Mesenchymal stem cell (in vitro differentiated cells and primary cell): ENCODE measurements around the gene PRKD2.
A peak's percentile ranks its signal among the peaks of the same experiment; 100 is the strongest.
"Not testable (repeated sequence)": the region's sequence is repeated elsewhere in the genome, so short reads cannot be mapped to it uniquely, and the experiment has no call there.

Experiments
- DNase-seq: peaks from one replicate; pipeline ENCODE4 v3.0.0-alpha.2; 2013
- H2AFZ ChIP-seq: one replicate; pipeline ENCODE4 v1.6.1; 2013; ENCODE audit warnings: low read depth, mild to moderate bottlenecking, control low read depth, inconsistent platforms, low read length, moderate library complexity
- H2AK5ac ChIP-seq: 2 replicates; pipeline ENCODE4 v1.6.1; 2013; ENCODE audit warnings: low read length, moderate library complexity, mild to moderate bottlenecking, inconsistent platforms; ENCODE audit not compliant: severe bottlenecking
- H2BK120ac ChIP-seq: one replicate; pipeline ENCODE4 v1.6.1; 2013; ENCODE audit warnings: low read depth, mild to moderate bottlenecking, inconsistent platforms, low read length, moderate library complexity
- H2BK12ac ChIP-seq, 2 experiments: one replicate each; pipeline ENCODE4 v1.6.1; 2013; ENCODE audit warnings: inconsistent platforms in 2 of 2, low read length in 2 of 2, mild to moderate bottlenecking in 2 of 2, moderate library complexity in 2 of 2, control low read depth in 1 of 2
- H2BK15ac ChIP-seq: one replicate; pipeline ENCODE4 v1.6.1; 2013; ENCODE audit warnings: mild to moderate bottlenecking, low read depth, inconsistent platforms; ENCODE audit not compliant: poor library complexity, severe bottlenecking
- H2BK5ac ChIP-seq: 2 replicates; pipeline ENCODE4 v1.6.1; 2013; ENCODE audit warnings: low read depth, mild to moderate bottlenecking, low read length, control low read depth, inconsistent platforms; ENCODE audit not compliant: poor library complexity, severe bottlenecking
- H3K14ac ChIP-seq, 2 experiments: one replicate each; pipeline ENCODE4 v1.6.1; 2013; ENCODE audit warnings: inconsistent platforms in 2 of 2, low read length in 2 of 2, control low read depth in 1 of 2, mild to moderate bottlenecking in 1 of 2, moderate library complexity in 1 of 2
- H3K18ac ChIP-seq, 2 experiments: one replicate each; pipeline ENCODE4 v1.6.1; 2013; ENCODE audit warnings: inconsistent platforms in 2 of 2, low read length in 2 of 2, control low read depth in 1 of 2, low read depth in 1 of 2, mild to moderate bottlenecking in 1 of 2
- H3K23ac ChIP-seq, 2 experiments: one replicate each; pipeline ENCODE4 v1.6.1; 2013; ENCODE audit warnings: inconsistent platforms in 2 of 2, low read length in 2 of 2, mild to moderate bottlenecking in 2 of 2, moderate library complexity in 2 of 2, control low read depth in 1 of 2
- H3K27ac ChIP-seq: 2 replicates; pipeline ENCODE4 v1.5.1; 2013; ENCODE audit warnings: mild to moderate bottlenecking, moderate library complexity, low read length, control low read depth, inconsistent platforms; ENCODE audit not compliant: poor library complexity, severe bottlenecking
- H3K27me3 ChIP-seq, 2 experiments: 2 replicates each; pipeline versions ENCODE4 v1.6.1 to v1.7.0; 2013; ENCODE audit warnings: low read length in 2 of 2, mild to moderate bottlenecking in 2 of 2, moderate library complexity in 2 of 2, control low read depth in 1 of 2, inconsistent platforms in 1 of 2; ENCODE audit not compliant: control insufficient read depth in 1 of 2, insufficient read depth in 1 of 2
- H3K36me3 ChIP-seq, 2 experiments: 2 replicates each; pipeline versions ENCODE4 v1.6.1 to v1.7.0; 2013; ENCODE audit warnings: low read length in 2 of 2, control low read depth in 1 of 2, inconsistent platforms in 1 of 2, low read depth in 1 of 2, mild to moderate bottlenecking in 1 of 2; ENCODE audit not compliant: insufficient read depth in 2 of 2, control insufficient read depth in 1 of 2
- H3K4ac ChIP-seq, 2 experiments: one replicate each; pipeline ENCODE4 v1.6.1; 2013; ENCODE audit warnings: inconsistent platforms in 2 of 2, low read length in 2 of 2, mild to moderate bottlenecking in 2 of 2, moderate library complexity in 2 of 2, control low read depth in 1 of 2, low read depth in 1 of 2
- H3K4me1 ChIP-seq: 2 replicates; pipeline ENCODE4 v1.6.1; 2013; ENCODE audit warnings: low read depth, low read length, control low read depth; ENCODE audit not compliant: control insufficient read depth, insufficient read depth
- H3K4me2 ChIP-seq: 2 replicates; pipeline ENCODE4 v1.6.1; 2013; ENCODE audit warnings: low read length, mild to moderate bottlenecking, inconsistent platforms; ENCODE audit not compliant: poor library complexity, severe bottlenecking
- H3K4me3 ChIP-seq, 2 experiments: 2 replicates each; pipeline versions ENCODE4 v1.5.1 to v1.7.0; 2013; ENCODE audit warnings: low read length in 2 of 2, mild to moderate bottlenecking in 2 of 2, control low read depth in 1 of 2, low read depth in 1 of 2; ENCODE audit not compliant: insufficient read depth in 1 of 2
- H3K79me1 ChIP-seq: replicated peaks from 2 replicates; pipeline ENCODE4 v1.6.1; 2013; ENCODE audit warnings: mild to moderate bottlenecking, control low read depth, low read length, inconsistent platforms; ENCODE audit not compliant: poor library complexity, severe bottlenecking
- H3K9ac ChIP-seq: 2 replicates; pipeline ENCODE4 v1.7.0; 2013; ENCODE audit warnings: mild to moderate bottlenecking, low read length, moderate library complexity
- H3K9me3 ChIP-seq: 2 replicates; pipeline ENCODE4 v1.7.0; 2013; ENCODE audit warnings: mild to moderate bottlenecking, low read length; ENCODE audit not compliant: control insufficient read depth
- H4K8ac ChIP-seq: one replicate; pipeline ENCODE4 v1.6.1; 2013; ENCODE audit warnings: inconsistent platforms, mild to moderate bottlenecking, low read length, moderate library complexity
- H4K91ac ChIP-seq: one replicate; pipeline ENCODE4 v1.6.1; 2013; ENCODE audit warnings: mild to moderate bottlenecking, low read length, inconsistent platforms
- WGBS: methylation state at CpG from one replicate; pipeline ENCODE4 v1.1.7; 2013; ENCODE audit warnings: mixed read lengths; 5-methylcytosine and 5-hydroxymethylcytosine counted together

PRKD2 gene

DNA sequence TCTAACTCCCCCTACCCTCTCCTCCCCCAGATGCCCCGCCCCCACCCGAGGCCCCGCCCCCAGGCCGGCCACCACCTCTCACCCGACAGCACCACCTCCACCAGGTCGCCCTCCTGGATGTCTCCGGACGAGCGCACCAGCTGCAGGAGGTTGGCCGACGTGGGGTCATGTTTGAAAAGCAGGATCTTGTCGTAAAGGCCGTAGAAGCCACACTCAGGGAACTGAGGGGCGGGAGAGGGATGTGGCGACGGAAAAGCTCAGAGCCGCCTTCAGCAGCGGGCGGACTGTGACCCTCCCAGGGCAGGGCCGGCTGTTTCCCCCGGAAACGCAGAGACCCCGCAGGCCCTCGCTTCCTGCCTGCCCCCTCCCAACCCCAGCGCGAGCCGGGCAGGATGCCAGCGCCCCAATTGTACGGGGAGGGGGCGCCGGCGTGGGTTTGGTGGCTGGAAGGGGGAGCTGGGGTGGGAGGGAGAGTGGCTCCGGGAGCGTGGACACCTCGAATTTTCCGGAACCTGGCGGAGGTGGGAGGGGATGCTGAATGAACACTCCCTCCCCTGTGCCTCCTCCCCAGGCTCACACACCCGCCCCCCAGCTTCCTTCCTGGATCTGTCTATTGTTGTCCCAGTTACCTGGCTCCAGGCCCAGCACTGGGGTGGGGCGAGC, 3.0 kb downstream of the PRKD2 start:
- H2BK5ac ChIP-seq, result peak overlapping the region; percentile 46
- H2BK15ac ChIP-seq, result peak overlapping the region; percentile 56
- H3K4me3 ChIP-seq, result peak overlapping the region; percentile 70 to 93
- no peaks in the 10 kb centered on the region for H3K9me3 ChIP-seq
- H3K79me1 ChIP-seq, result peaks cover 18% of the 10 kb centered on the region
- peak overlapping the region in 1 of 2 experiments; percentile 71 for H2BK12ac ChIP-seq
- peak overlapping the region; percentile 94 for H4K91ac ChIP-seq
- peak overlapping the region; percentile 72 for H3K4me2 ChIP-seq
- peak overlapping the region; percentile 95 for H3K9ac ChIP-seq
- H2AK5ac ChIP-seq, result no peak overlapping the region
- peak overlapping the region in 1 of 2 experiments; percentile 92 for H3K23ac ChIP-seq
- peak; percentile 60 for DNase-seq
- WGBS, result 1% methylated on average over 10 of the region's 39 CpGs
- H3K4me1 ChIP-seq, result peaks cover 21% of the 10 kb centered on the region
- H2AFZ ChIP-seq, result no peak overlapping the region
- H3K27ac ChIP-seq, result peak overlapping the region; percentile 18
- H4K8ac ChIP-seq, result peak overlapping the region; percentile 66
- peak overlapping the region; percentile 91 for H2BK120ac ChIP-seq
- H3K36me3 ChIP-seq, result peaks cover 17 to 38% of the 10 kb centered on the region in 2 experiments
- H3K18ac ChIP-seq, result peak overlapping the region; percentile 84 to 95
- no peak overlapping the region for H3K14ac ChIP-seq
- peak overlapping the region; percentile 19 to 69 for H3K4ac ChIP-seq
- no peaks in the 10 kb centered on the region for H3K27me3 ChIP-seq

GRCh38 chr19:46712768-46713338, 4.1 kb downstream of the PRKD2 start:
- not testable (repeated sequence) for H2BK120ac ChIP-seq, H3K4ac ChIP-seq, H2BK12ac ChIP-seq, H4K8ac ChIP-seq, H3K9me3 ChIP-seq, H2BK15ac ChIP-seq, DNase-seq, H2AK5ac ChIP-seq, H3K14ac ChIP-seq, H3K18ac ChIP-seq, H2BK5ac ChIP-seq, H3K4me3 ChIP-seq, H3K4me2 ChIP-seq, H3K27me3 ChIP-seq, H3K27ac ChIP-seq, H3K23ac ChIP-seq, H2AFZ ChIP-seq, H4K91ac ChIP-seq
- H3K4me1 ChIP-seq, result peaks cover 20% of the 10 kb centered on the region
- peaks cover 27 to 33% of the 10 kb centered on the region in 2 experiments for H3K36me3 ChIP-seq
- H3K9ac ChIP-seq, result peak overlapping the region; percentile 36
- WGBS, result 85% methylated on average over 3 of the region's 6 CpGs
- peaks cover 18% of the 10 kb centered on the region for H3K79me1 ChIP-seq

DNA sequence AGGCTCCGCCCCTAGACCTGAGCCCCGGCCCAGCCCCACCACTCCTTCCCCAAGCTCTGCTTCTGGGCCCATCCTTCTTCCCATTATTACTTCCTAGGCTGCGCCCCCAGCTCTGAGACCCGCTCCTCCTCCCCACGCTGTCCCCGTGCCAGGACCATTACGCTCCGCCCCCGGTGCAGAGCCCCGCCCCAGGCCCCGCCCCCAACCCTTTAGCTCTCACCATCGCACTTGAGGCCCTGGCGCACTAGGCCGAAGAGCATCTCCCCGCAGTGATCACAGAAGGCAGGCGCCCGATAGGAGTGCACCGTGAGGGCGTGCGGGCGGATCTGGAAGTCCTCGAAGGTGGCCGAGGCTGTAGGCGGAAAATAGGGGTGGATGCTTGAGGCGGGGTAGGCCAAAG, 6.2 kb downstream of the PRKD2 start:
- Histone ChIP-seq H2AFZ (no peak overlapping the region), H3K4me3 (no peak overlapping the region)
- 84% methylated on average over 25 of the region's 25 CpGs for WGBS

GRCh38 chr19:46704379-46705076, 12.4 kb downstream of the PRKD2 start:
- Histone ChIP-seq H3K79me1 (peaks cover 24% of the 10 kb centered on the region), H2AFZ (no peak overlapping the region), H2BK15ac (peak overlapping the region; percentile 45), H4K91ac (no peak overlapping the region), H3K9ac (no peak overlapping the region), H2BK5ac (no peak overlapping the region), H3K4me3 (no peak overlapping the region), H3K14ac (no peak overlapping the region), H3K9me3 (no peaks in the 10 kb centered on the region), H2BK120ac (no peak overlapping the region), H3K4ac (no peak overlapping the region), H3K4me1 (no peaks in the 10 kb centered on the region), H3K27ac (no peak overlapping the region), H3K4me2 (no peak overlapping the region), H2AK5ac (no peak overlapping the region), H3K23ac (no peak overlapping the region), H3K27me3 (no peaks in the 10 kb centered on the region), H3K18ac (no peak overlapping the region), H3K36me3 (peaks cover 79 to 81% of the 10 kb centered on the region in 2 experiments), H4K8ac (peak overlapping the region; percentile 19), H2BK12ac (no peak overlapping the region)
- peak; percentile 48 for DNase-seq
- WGBS, result 59% methylated on average over 21 of the region's 21 CpGs

More for the DNA sequence above, 6.2 kb downstream of the PRKD2 start:
- no peak overlapping the region for H3K4me2 ChIP-seq
- no peak overlapping the region for H2BK120ac ChIP-seq
- peak overlapping the region in 1 of 2 experiments; percentile 46 for H3K23ac ChIP-seq
- H3K4me1 ChIP-seq, result peaks cover 12% of the 10 kb centered on the region
- no peak overlapping the region for H2AK5ac ChIP-seq
- no peak overlapping the region for H4K8ac ChIP-seq
- H2BK5ac ChIP-seq, result no peak overlapping the region
- H3K9ac ChIP-seq, result no peak overlapping the region
- no peak for DNase-seq
- no peak overlapping the region for H2BK15ac ChIP-seq
- H3K18ac ChIP-seq, result peak overlapping the region in 1 of 2 experiments; percentile 21
- H3K36me3 ChIP-seq, result peaks cover 45 to 47% of the 10 kb centered on the region in 2 experiments
- no peak overlapping the region for H4K91ac ChIP-seq
- no peak overlapping the region for H3K14ac ChIP-seq
- no peaks in the 10 kb centered on the region for H3K27me3 ChIP-seq
- no peaks in the 10 kb centered on the region for H3K9me3 ChIP-seq
- H3K27ac ChIP-seq, result no peak overlapping the region
- peaks cover 20% of the 10 kb centered on the region for H3K79me1 ChIP-seq
- H2BK12ac ChIP-seq, result no peak overlapping the region
- H3K4ac ChIP-seq, result no peak overlapping the region
